DND-41 (cell line): ENCODE results near the gene LRRC25.

Experiments
- EZH2 ChIP-seq: IDR thresholded peaks from 3 replicates; pipeline ENCODE4 v1.6.1; 2012; ENCODE audit warnings: borderline replicate concordance, low read depth, mild to moderate bottlenecking, moderate library complexity, low read length, inconsistent platforms; ENCODE audit not compliant: severe bottlenecking
- TF ChIP-seq, protein P1 (sequence below): IDR thresholded peaks from 2 replicates; pipeline ENCODE4 v1.5.1; 2012; ENCODE audit warnings: borderline replicate concordance, low read length, moderate library complexity, mild to moderate bottlenecking; ENCODE audit not compliant: poor library complexity, severe bottlenecking; ENCODE audit errors: extremely low read depth

DNA sequence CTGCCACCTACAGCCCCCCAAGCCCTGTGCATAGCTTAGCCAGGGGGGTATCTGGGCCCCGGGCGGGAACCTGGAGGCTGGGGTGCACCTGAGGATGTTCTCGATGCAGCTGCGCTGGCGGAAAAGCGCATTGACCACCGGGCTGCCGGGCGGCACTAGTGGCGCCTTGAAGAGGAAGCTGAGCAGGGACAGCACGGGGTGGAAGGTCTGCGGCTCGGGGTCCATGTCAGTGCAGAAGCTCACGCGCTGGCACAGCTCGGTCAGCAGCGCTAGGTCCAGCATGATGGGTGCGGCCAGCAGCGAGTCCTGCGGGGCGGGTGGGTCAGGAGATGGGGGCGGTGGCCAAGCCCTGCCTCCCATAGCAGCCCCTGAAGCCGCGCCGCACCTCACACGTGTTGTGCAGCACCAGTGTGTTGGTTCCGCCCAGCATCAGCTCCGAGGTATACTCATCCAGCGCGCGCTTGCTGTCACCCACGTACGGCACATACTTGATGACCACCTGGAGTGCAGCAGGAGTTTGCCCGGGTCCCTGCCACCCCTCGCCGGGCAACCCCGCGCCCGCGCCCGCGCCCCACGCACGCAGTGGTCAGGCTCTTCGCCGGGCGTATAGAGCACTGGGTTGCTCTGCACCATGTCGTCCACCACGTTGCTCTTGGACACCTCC is 37.9 kb upstream of the LRRC25 start:
- no peak for TF ChIP-seq EZH2
- TF ChIP-seq, protein P1, sequence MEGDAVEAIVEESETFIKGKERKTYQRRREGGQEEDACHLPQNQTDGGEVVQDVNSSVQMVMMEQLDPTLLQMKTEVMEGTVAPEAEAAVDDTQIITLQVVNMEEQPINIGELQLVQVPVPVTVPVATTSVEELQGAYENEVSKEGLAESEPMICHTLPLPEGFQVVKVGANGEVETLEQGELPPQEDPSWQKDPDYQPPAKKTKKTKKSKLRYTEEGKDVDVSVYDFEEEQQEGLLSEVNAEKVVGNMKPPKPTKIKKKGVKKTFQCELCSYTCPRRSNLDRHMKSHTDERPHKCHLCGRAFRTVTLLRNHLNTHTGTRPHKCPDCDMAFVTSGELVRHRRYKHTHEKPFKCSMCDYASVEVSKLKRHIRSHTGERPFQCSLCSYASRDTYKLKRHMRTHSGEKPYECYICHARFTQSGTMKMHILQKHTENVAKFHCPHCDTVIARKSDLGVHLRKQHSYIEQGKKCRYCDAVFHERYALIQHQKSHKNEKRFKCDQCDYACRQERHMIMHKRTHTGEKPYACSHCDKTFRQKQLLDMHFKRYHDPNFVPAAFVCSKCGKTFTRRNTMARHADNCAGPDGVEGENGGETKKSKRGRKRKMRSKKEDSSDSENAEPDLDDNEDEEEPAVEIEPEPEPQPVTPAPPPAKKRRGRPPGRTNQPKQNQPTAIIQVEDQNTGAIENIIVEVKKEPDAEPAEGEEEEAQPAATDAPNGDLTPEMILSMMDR, result no peak
